ENCODE results near the gene HTRA2.
"Not testable (repeated sequence)": the region's sequence is repeated elsewhere in the genome, so short reads cannot be mapped to it uniquely, and the experiment has no call there.

HTRA2 gene

DNA sequence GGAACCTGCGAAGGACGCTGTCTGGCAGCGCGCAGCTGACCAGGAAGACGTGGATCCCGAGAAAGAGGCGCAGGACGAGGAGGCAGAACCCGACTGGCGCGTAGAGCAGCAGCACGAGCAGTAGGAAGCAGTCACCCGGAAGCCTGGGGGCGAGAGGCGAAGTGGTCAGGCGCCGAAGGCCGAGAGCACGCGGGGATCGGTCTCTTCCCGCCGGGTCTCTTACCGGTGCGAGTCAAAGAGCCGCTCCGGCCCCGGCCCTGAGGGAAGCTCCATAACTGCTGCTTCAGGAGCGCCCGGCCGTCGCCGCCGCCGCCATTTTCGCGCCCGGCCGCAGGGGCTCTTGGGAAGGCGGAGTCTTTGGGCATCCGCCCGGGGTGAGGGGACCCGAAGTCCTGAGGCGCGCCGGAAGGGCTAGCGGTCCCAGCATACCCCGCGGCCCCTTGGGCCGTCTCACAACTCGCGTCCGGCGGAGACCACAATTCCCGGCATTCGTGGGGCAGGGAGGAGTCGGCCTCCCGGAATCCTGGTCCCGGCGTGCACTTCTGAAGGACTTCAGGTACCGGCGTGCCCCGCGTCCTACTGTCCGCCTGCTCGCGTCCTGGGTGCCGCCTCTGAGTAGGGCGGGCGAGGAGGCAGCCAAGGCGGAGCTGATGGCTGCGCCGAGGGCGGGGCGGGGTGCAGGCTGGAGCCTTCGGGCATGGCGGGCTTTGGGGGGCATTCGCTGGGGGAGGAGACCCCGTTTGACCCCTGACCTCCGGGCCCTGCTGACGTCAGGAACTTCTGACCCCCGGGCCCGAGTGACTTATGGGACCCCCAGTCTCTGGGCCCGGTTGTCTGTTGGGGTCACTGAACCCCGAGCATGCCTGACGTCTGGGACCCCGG is at the start of gene HTRA2, which contains the start of gene AUP1:
HTRA2 (plus strand) TSS at position 577 of the 882 bp plus-strand sequence; CDS start at position 651, 74 bp downstream.
AUP1 (minus strand) TSS at position 350 of the 882 bp plus-strand sequence; CDS start at position 273, 77 bp downstream.
- DNase-seq (ENCODE audit: low read depth in 2 of 2), result peak; percentile 91 to 93

DNA sequence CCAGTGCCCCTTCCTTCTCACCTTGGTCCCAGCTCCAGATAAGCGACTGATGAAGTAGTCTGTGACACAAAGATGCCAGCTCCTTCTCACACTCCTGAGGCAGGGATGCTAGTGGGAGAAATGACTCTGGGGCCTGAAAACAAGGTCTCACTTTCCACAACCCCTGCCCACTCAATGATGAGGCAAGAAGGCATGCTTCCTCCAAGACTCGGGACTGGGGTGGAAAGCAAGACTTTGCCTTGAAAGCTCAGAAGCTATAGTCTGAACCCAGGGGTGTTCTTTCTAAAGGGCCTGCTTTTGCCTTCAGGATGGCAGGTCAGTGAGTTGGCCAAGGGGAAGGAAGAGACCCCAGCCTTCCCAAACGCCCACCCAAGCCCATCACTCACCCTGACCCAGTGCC is 48.3 kb upstream of the HTRA2 start:
- DNase-seq (ENCODE audit: low read depth in 2 of 2), result no peak

DNA sequence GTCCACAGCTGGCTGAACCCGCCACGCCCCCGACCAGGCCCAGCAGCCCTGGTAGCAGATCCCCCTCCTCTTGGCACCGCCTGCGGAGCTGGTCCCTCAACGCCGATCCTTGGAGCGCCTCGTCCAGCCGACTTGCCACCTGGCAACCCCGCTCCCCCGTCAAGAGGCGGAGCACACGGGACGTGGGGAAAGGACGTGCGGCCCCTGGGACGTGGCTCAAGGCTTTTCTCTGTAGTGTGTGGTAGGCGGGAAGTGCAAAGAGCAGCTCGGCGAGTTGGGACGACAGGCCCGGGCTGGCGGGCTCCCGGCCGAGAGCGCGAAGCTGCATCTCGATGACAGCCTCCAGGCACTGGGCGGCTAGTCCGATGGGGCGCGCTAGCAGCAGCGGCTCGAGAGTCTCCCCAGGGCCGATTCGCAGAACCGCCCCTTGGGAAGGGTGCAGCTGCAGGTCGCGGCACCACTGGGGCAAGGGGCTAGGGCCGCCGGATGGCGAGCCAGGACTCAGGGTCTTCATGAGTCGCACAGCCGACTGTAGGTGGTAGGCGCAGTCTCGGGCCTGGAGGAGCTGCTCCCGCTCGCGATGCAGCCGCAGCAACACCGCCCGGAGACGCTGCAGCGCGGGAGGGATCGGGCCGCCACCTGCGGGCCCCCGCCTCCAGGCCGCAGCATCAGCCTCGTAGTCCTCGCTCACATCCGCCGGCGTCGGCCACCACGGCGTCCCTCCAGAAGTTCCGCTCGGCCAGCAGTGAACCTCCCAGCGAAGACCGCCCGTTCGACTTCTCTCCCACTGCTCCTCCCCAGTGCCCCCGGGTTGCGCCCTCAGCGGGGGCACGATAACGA is 47.6 kb upstream of the HTRA2 start:
- DNase-seq (ENCODE audit: low read depth in 2 of 2), result peak in 1 of 2 donors; percentile 42

DNA sequence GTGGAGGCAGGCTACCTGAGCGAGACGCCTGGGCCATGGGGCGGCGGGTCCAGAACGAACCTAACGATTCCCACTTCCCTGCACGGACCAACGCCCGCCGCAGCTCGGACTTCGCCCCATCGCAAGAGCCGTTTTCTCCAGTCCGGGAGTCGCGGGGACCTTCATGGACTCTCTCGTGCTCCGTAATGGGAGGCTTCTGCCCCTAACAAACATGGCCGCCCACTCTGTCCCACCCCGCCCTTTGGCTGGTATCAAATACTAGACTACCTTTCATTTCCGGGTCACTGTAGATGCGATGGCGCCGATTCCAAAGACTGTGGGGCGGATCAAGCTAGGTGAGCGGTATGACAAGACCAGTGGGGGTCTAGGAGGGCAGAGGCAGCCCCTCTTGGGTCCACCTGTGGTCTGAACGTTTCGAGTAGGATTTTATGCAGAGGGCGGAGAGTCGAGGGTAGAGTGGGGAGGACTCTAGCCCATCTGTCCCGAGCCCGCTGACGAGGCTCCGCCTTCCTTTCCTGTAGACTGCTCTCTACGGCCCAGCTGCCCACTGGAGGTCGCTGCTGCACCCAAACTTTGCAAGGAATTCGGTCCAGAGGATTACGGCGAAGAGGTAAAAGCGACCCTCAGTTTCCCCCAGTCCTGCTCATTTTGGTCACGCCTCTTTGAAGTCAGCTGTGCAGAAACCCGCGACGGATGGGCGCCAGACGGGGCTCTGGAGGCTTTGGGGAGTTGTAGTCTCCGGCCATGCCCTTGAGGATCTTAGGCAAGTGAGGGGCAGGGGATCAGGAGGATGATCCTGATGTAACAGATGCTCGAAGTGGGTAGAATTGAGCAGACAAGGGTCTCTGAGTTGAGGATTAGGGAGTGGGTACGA is 46.7 kb upstream of the HTRA2 start, which contains the start of the genes CCDC142 and TTC31:
CCDC142 (minus strand) TSS at position 198 of the 874 bp plus-strand sequence; CDS start at position 37, 161 bp downstream.
TTC31 (plus strand) TSS at position 281 of the 874 bp plus-strand sequence; CDS start at position 296, 15 bp downstream.
- peak; percentile 88 to 89 for DNase-seq (ENCODE audit: low read depth in 2 of 2)

- DNase-seq (ENCODE audit: low read depth in 2 of 2), result not testable (repeated sequence)
Observed at GRCh38 chr2:74483675-74484164, 46.0 kb upstream of the HTRA2 start.

DNA sequence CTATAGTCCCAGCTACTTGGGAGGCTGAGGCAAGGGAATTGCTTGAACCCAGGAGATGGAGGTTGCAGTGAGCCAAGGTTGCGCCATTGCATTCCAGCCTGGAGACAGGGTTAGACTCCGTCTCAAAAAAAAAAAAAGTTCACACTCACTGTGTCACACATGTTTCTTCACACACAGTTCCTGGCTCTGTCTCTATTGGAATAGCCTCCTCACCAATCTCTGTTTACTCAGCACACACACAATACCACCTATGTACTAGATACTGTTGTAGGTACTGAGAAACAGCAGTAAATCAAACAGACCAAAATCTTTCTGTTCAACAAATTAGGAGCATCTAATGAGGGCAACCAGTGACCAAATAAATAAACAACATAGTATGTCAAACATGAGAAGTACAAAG is 43.6 kb upstream of the HTRA2 start:
- DNase-seq (ENCODE audit: low read depth in 2 of 2), result no peak

DNA sequence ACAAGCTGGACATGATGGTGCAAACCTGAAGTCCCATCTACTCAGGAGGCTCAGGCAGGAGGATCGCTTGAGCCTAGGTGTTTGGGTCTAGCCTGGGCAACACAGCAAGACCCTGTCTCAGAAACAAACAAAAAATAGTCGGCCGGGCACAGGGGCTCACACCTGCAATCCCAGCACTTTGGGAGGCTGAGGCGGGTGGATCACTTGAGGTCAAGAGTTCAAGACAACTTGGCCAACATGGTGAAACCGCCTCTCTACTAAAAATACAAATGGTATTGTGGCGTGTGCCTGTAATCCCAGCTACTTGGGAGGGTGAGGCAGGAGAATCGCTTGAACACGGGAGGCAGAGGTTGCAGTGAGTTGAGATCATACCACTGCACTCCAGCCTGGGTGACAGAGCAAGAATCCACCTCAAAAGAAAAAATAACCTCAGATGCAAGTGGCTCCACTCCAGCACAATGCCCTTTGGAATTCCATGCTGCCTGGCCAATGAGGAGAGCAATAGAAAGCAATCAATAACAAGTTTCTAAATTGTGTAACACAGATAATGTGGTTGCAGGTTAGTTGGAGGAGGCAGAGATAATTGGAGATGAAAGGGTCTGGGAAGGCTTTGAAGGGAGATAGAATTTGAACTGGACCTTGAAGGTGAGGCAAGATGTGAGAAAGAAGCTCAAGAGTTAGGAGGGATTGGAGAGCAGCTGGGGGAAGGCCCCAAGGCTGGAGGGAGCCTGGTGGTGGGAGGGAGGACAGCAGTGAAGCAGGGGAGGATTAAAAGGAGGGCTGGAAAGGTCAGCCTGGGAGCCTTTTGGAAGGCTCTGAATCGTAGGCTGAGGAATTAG is 40.9 kb upstream of the HTRA2 start:
- DNase-seq (ENCODE audit: low read depth in 2 of 2), result no peak

DNA sequence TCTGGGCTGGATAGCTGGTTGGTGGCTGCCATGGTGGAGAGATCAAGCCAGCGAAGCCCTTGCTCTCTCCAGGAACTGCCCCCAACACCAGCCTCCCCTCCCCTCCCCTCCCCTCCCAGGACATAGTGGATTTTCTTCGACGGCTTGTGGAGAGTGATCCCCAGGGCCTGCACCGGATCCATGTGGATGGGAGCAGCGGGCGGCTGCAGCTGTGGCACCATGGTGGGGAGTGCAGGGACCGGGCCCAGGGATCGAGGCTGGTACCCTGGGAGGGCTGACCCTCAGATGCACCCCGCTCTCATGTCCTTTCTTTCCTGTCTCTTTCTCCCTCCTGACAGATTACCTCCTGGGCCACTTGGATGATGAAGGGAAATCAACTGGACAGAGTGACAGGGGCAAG is 39.8 kb upstream of the HTRA2 start:
- no peak for DNase-seq (ENCODE audit: low read depth in 2 of 2)

DNA sequence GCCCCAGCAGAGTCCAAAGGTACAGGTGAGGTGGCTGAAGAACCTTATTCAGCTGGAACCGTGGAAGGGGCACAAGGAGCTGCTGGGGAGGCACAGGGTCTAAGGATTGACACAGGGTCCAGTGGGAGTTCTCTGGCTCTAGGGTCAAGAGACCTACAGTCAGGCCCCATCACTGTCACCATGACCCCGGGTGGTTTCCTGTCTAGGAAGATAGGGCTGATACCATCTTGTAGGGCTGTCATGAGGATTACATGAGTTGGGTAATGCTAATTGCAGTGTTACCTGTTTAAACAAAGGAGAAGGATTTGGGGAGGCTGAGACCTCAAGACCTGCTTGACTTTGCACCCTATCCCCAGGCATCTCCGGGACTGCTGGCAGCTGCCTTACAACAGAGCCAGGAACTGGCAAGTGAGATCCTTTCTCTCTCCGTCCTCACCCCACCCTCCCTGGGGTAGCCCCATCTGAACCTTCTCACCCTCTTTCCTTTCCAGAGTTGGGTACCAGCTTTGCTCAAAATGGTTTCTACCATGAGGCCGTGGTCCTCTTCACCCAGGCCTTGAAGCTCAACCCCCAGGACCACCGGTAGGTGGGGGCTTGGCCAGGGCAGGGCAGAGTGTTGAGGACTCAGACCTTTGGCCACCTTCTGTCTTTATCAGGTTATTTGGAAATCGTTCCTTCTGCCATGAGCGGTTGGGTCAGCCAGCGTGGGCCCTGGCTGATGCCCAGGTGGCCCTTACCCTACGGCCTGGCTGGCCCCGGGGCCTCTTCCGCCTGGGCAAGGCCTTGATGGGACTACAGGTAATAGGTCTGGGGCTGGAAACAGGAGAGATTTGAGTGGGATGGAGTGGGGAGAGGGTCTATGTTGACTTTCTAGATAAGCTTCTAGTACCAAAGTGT is 37.8 kb upstream of the HTRA2 start:
- no peak for DNase-seq (ENCODE audit: low read depth in 2 of 2)

DNA sequence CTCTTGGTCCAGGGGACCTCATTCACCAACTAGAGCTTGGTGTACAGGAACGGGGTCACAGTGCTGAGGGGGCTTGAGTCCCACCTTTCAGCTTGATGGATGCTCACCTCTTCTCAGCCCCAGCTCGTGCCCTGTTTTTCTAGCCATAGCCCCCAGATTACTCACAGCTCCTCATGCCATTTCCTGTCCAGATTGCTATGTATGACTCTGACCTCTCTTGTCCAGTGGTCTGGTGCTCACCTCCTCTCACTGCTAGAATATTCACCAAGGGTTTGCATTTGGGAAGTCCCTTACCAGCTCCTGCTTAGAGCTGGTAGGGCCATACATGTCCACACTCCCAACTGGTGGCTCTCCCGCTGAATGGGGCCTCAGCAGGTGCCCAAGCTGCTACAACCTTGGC is 36.2 kb upstream of the HTRA2 start:
- DNase-seq (ENCODE audit: low read depth in 2 of 2), result no peak

DNA sequence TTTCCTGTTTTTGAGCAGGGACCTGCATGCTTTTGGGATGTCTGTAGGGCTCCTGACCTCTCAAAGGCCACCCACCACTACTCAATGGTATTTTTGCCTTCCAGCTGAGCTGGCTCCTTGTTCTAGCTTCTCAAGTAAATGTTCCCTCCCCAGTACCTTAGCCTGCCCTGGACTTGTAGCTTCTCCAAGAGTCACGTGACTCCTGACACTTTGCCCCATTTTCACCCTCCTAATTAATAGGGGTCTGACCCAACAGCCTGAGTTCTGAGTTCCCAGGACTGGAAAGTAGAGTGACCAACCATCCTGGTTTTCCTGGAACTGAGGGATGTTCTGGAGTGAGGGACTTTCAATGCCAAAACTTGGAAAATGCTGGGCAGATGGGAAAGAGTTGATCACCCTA is 34.3 kb upstream of the HTRA2 start:
- no peak for DNase-seq (ENCODE audit: low read depth in 2 of 2)

DNA sequence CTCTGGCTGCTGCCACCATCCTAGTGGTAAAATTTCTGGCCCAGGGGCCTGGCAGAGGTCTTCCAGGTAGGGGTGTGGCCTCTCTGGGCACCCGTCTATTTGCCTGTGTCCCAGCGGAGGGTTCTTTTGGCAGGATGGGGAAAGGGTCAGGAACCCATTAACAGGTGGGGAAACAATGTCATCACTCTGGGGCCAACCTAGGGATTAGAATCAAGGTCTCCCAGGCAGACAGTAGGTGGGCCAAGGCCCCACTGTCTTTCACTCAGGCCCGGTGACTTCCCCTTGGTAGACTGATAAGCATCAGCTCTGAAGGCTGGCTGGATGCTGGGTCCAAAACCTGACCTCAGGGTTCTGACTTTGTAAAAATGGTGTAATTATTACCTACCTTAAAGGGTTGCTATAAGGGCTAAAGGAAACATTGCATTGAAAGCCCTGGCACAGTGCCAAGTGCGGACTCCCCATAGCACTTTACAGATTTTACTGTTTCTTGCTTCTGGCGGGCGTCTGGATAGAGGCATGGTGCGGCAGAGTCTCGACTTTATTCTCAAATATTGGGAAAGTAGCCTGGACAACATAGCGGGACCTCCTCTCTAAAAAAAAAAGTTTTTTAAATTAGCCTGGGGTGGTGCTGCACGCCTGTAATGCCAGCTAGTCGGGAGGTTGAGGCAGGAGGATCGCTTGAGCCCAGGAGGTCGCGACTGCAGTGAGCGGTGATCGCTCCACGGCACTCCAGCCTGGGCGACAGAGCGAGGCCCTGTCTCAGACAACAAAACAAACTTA is 32.5 kb upstream of the HTRA2 start:
- DNase-seq (ENCODE audit: low read depth in 2 of 2), result no peak

DNA sequence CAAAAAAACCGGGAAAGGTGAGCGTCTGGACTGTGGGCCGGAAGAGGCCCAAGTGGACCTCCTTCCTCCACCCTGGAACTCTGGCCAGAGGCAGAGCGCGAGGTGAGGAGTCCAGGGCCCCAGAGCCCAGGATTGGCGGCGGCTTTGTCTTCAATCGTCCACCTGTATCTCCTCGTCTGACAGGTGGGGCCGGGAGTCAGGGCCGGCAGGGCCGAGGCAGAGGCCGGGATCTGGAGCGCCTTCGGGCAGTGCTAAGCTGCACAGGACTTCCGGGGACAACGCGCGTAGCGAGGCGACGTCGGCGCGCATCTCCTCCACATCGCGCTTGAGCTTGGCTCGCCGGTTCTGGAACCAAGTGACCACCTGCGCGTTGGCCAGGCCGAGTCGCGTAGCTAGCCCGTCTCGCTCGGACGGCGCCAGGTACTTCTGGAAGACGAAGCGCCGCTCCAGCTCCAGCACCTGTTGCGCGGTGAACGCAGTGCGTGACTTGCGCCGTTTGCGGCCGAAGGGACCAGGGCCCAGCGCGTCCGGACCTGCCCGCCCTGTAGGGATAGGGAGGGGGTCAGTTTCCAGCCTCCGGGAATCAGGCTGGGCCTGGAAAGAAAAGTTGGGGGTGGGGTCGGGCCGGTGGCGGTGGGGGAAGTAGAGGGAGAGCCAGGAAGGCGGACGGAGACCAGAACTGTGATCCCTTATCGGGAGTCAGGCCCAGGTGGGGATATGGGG is 31.8 kb upstream of the HTRA2 start:
- DNase-seq (ENCODE audit: low read depth in 2 of 2), result no peak

DNA sequence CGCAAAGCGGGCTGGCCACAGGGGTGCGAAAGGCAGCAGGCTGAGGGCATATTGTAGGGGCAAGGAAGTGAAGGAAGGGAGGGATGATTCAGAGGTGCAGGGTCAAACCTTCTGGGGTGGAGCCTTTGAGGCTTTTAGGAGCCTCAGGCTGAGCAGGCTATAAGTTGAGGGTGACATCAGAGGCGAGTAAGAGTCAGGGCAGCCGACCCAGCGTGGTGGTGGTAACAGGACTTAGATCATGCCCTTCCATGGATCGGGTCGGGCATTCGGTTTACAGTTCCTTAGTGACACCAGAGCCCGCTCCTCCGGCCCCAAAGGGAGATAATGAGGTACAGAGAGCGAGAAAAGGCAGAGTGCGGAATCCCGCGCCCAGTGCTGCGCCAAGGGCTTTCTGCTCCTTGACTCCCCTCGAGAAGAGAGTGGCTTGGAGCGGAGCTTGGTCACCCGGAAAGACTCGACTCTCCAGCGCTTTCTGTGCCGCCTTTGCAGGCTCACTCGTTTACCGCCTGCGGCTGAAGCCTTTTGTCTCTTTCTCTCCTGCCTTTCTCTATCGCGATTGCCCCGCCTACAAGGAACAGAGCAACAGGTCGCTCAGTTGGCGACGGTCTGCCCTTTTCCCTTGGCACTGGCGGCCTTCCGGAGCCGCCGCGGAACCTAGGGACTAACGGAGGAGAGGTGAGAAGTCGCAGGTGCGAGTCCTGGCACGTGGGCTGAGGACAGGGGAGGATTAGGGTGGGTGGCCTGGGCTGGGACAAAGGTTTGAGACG is 31.1 kb upstream of the HTRA2 start:
- DNase-seq (ENCODE audit: low read depth in 2 of 2), result no peak

DNA sequence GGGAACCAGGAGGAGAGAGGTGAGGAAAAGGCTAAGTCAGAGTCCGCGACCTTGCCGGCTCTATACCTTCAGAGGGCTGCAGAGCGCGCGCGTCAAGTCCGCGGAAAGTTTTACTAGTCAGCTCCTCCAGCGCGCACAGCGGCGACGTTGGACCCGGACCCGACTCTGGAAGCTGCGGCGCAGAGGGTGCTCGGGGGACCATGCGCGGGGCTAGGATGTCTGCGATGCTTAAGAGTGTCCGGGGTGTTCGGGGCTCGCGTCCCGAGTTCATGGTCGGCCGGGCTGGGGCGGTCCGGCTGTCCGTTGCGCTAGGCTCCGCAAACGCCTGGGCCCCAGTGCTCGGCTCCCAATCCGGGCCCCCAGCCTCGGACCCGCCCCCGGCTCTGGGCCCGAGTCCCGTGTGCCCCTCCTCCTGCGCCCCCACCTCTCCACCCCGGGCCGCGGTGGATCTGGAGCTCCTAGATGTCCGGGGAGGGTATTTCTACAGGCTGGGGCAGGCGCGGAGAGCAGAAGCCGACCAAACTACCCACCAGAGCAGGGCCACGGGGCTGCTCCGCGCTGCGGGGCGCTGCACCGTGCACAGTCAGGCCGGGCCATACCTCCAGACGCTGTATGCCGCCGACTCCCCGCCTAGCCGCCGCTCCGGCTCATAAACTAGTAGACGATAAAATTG is 30.3 kb upstream of the HTRA2 start, which contains the start of gene LBX2:
LBX2 (minus strand) TSS at position 337 of the 673 bp plus-strand sequence; CDS start at position 271, 66 bp downstream.
- no peak for DNase-seq (ENCODE audit: low read depth in 2 of 2)

- no peak for DNase-seq (ENCODE audit: low read depth in 2 of 2)
Observed at GRCh38 chr2:74499940-74500577, 29.7 kb upstream of the HTRA2 start.

Measured in stimulated activated CD8-positive, alpha-beta memory T cell treated with anti-CD3 and anti-CD28 coated beads, Interleukin-2, amount 100 ng/mL, for 48 hours (primary cell).